CD4-positive, alpha-beta T cell treated with Interleukin-4 for 1 hour (primary cell): ENCODE results near the gene CPXM1.

Experiments
- DNase-seq, 2 donors: peaks; one replicate each; pipeline ENCODE4 v3.0.0-alpha.2; 2020 to 2022

CPXM1 gene

DNA sequence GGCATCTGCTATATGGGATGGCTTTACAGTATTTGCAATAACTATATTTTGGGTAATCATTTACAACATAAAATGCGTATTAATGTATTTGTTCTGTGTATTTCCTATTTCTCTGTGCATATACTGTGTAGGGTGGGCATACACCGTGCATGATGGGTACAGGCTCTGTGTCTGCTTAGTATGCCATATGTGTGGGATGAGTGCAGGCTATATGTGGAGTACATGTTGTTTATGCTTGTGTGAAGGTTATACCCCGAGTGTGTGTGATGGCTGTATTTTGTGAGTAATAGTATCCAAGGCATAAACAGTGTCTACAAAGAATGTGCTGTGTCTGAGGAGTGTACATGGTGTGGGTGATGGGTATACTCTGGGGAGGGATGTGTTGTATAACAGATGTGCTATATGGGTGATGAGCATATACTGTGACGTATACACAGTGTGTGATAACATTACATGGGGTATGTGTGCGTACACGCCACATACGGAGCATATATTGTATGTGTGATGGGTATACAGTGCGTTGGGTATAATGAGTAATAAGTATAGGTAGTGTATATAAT, 52.7 kb downstream of the CPXM1 start:
- no peak for DNase-seq

GRCh38 chr20:2746636-2747265, 53.7 kb downstream of the CPXM1 start:
- DNase-seq: no peak

- DNase-seq: no peak
Observed at GRCh38 chr20:2745936-2746635, 54.3 kb downstream of the CPXM1 start.

- DNase-seq: no peak
Observed at GRCh38 chr20:2745060-2745910, 55.1 kb downstream of the CPXM1 start.
